Spleen (tissue), 7 donors: ENCODE measurements around the gene SLC16A13.

Experiments
- POLR2A ChIP-seq, 3 donors: fragments of 450-650 bp; IDR thresholded peaks; one replicate each; pipeline ENCODE4 v1.5.1; 2017; ENCODE audit warnings: antibody characterized with exemption in 3 of 3, mild to moderate bottlenecking in 1 of 3
- POLR2AphosphoS5 ChIP-seq, 3 donors: sonication (generic); formaldehyde crosslinking; IDR thresholded peaks; one replicate each; pipeline ENCODE4 v1.5.1; 2017; ENCODE audit warnings: antibody characterized with exemption in 3 of 3
- TF ChIP-seq, protein P1 (sequence below), 11 experiments: fragments of 200-600 bp in 7 of 11; fragments of 450-650 bp in 4 of 11; sonication (generic) in 4 of 11; IDR thresholded peaks in 8 of 11; conservative IDR thresholded peaks in 3 of 11; 1 replicate in 7 of 11; 2 replicates in 4 of 11; pipeline versions ENCODE4 v1.4.0 to v1.8.0; 2016 to 2021; ENCODE audit warnings: antibody characterized with exemption in 11 of 11, inconsistent platforms in 4 of 11, mild to moderate bottlenecking in 1 of 11
- donor health status: DM: no; HTN: no; CAD: no; lungs with moderate emphysema.
- donor health status: DM: no; HTN: no; CAD: no.
- donor health status: DM: no; HTN: no; CAD: no.

- TF ChIP-seq, protein P1, sequence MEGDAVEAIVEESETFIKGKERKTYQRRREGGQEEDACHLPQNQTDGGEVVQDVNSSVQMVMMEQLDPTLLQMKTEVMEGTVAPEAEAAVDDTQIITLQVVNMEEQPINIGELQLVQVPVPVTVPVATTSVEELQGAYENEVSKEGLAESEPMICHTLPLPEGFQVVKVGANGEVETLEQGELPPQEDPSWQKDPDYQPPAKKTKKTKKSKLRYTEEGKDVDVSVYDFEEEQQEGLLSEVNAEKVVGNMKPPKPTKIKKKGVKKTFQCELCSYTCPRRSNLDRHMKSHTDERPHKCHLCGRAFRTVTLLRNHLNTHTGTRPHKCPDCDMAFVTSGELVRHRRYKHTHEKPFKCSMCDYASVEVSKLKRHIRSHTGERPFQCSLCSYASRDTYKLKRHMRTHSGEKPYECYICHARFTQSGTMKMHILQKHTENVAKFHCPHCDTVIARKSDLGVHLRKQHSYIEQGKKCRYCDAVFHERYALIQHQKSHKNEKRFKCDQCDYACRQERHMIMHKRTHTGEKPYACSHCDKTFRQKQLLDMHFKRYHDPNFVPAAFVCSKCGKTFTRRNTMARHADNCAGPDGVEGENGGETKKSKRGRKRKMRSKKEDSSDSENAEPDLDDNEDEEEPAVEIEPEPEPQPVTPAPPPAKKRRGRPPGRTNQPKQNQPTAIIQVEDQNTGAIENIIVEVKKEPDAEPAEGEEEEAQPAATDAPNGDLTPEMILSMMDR (IDR thresholded peaks at IDR 0.05 in 8 of 11, conservative IDR thresholded peaks at IDR 0.05 in 3 of 11), result no peak
- no peak for TF ChIP-seq POLR2A (IDR thresholded peaks at IDR 0.05)
- no peak for TF ChIP-seq POLR2AphosphoS5 (IDR thresholded peaks at IDR 0.05)
These were observed 23.9 kb upstream of the SLC16A13 start for GRCh38 chr17:7011942-7012254.
